NAMALWA (cell line): ENCODE data around the gene XYLT1.
A peak's percentile ranks its signal among the peaks of the same experiment; 100 is the strongest.

Experiments used
- DNase-seq: peaks from one replicate; pipeline ENCODE4 v3.0.0-alpha.2; 2015; ENCODE audit warnings: low spot score

The XYLT1 gene

GRCh38 chr16:17145029-17145428 lies 325.7 kb downstream of the XYLT1 start:
- no peak for DNase-seq

GRCh38 chr16:17144431-17144830 lies 326.3 kb downstream of the XYLT1 start:
- no peak for DNase-seq

- no peak for DNase-seq
Measured at GRCh38 chr16:17143546-17144419, 327.0 kb downstream of the XYLT1 start.

GRCh38 chr16:17138801-17139200 lies 332.0 kb downstream of the XYLT1 start:
- DNase-seq: no peak

- no peak for DNase-seq
Measured at GRCh38 chr16:17135439-17135838, 335.3 kb downstream of the XYLT1 start.

- no peak for DNase-seq
Measured at GRCh38 chr16:17134586-17134985, 336.2 kb downstream of the XYLT1 start.

- DNase-seq: no peak
Measured at GRCh38 chr16:17133851-17134250, 336.9 kb downstream of the XYLT1 start.

- peak; percentile 20 for DNase-seq
Measured at GRCh38 chr16:17131351-17131750, 339.4 kb downstream of the XYLT1 start.

- DNase-seq: no peak
Measured at GRCh38 chr16:17130733-17131132, 340.0 kb downstream of the XYLT1 start.

- no peak for DNase-seq
Measured at GRCh38 chr16:17129971-17130370, 340.8 kb downstream of the XYLT1 start.

- DNase-seq: no peak
Measured at GRCh38 chr16:17128791-17129190, 342.0 kb downstream of the XYLT1 start.

GRCh38 chr16:17126156-17126555 lies 344.6 kb downstream of the XYLT1 start:
- DNase-seq: no peak

- DNase-seq: no peak
Measured at GRCh38 chr16:17125671-17126070, 345.1 kb downstream of the XYLT1 start.

GRCh38 chr16:17117906-17118577 lies 352.7 kb downstream of the XYLT1 start:
- no peak for DNase-seq

GRCh38 chr16:17116595-17117322 lies 354.0 kb downstream of the XYLT1 start:
- no peak for DNase-seq

- no peak for DNase-seq
Measured at GRCh38 chr16:17109413-17109812, 361.3 kb downstream of the XYLT1 start.

GRCh38 chr16:17108596-17108995 lies 362.2 kb downstream of the XYLT1 start:
- DNase-seq: no peak

- DNase-seq: no peak
Measured at GRCh38 chr16:17107450-17107849, 363.3 kb downstream of the XYLT1 start.

- no peak for DNase-seq
Measured at GRCh38 chr16:17106243-17106791, 364.4 kb downstream of the XYLT1 start.

GRCh38 chr16:17105239-17105797 lies 365.4 kb downstream of the XYLT1 start:
- no peak for DNase-seq

- DNase-seq: no peak
Measured at GRCh38 chr16:17104654-17105053, 366.1 kb downstream of the XYLT1 start.

- DNase-seq: no peak
Measured at GRCh38 chr16:17103216-17103615, 367.5 kb downstream of the XYLT1 start.
